Adrenal gland (tissue), 12 donors: ENCODE results near the gene ENTREP3. TPM values are rescaled to one million over a fixed set of nuclear protein-coding genes. Genes with fewer than 3 reads are reported as not detected.

ENCODE experiments used
- DNase-seq, 7 donors: peaks; one replicate each; pipeline ENCODE4 v3.0.0-alpha.2; 2019 to 2020
- H3K27ac ChIP-seq, 5 donors: fragments of 200-600 bp; sonication (generic) in 4 of 5; 1 replicate in 3 of 5; 2 replicates in 2 of 5; pipeline versions ENCODE4 v1.5.1 to v1.8.0; 2016 to 2020; ENCODE audit warnings: mild to moderate bottlenecking in 1 of 5
- H3K27me3 ChIP-seq: fragments of 200-600 bp; 2 replicates; pipeline ENCODE4 v1.8.0; 2021
- H3K36me3 ChIP-seq, 2 donors: fragments of 200-600 bp; replicated peaks in 1 of 2; 1 replicate in 1 of 2; 2 replicates in 1 of 2; pipeline versions ENCODE4 v1.5.1 to v1.8.0; 2018 to 2022
- H3K4me1 ChIP-seq, 2 donors: fragments of 200-600 bp; replicated peaks in 1 of 2; 1 replicate in 1 of 2; 2 replicates in 1 of 2; pipeline versions ENCODE4 v1.5.1 to v1.8.0; 2018 to 2021
- H3K4me3 ChIP-seq, 4 donors: fragments of 200-600 bp; sonication (generic) in 3 of 4; one replicate each; pipeline ENCODE4 v1.5.1; 2016 to 2018
- H3K9me3 ChIP-seq, 3 donors: fragments of 200-600 bp; sonication (generic) in 1 of 3; replicated peaks in 1 of 3; 1 replicate in 2 of 3; 2 replicates in 1 of 3; pipeline versions ENCODE4 v1.5.1 to v1.8.0; 2016 to 2021
- CTCF ChIP-seq, 6 experiments: fragments of 450-650 bp in 4 of 6; fragments of 200-600 bp in 2 of 6; sonication (generic) in 1 of 6; IDR thresholded peaks; 1 replicate in 5 of 6; 2 replicates in 1 of 6; pipeline versions ENCODE4 v1.5.1 to v1.8.0; 2016 to 2021; ENCODE audit warnings: antibody characterized with exemption in 6 of 6, mild to moderate bottlenecking in 2 of 6, moderate library complexity in 1 of 6
- POLR2A ChIP-seq, 2 donors: fragments of 450-650 bp; IDR thresholded peaks; one replicate each; pipeline ENCODE4 v1.6.1; 2017; ENCODE audit warnings: antibody characterized with exemption in 2 of 2, mild to moderate bottlenecking in 2 of 2, moderate library complexity in 1 of 2
- WGBS, 4 donors: extraction: QIAGEN DNeasy Blood & Tissue Kit in 2 of 4; methylation state at CpG; one replicate each; pipeline versions ENCODE4 v1.1.5 to v1.1.7; 2013 to 2017; 5-methylcytosine and 5-hydroxymethylcytosine counted together
- intact Hi-C, 2 donors: fragments of 100-400 bp; cut with DNase I; formaldehyde crosslinking; loops; one replicate each; pipeline versions ENCODE4 v1.14.1 to v1.15.0; 2022 to 2023
- polyA plus RNA-seq, 3 donors: library from polyadenylated mRNA; stranded (reverse); fragments of 200-250 nt in 2 of 3; fragments of 350-450 nt in 1 of 3; fragmentation: Illumina TruSeq in 1 of 3; extraction: RNeasy Lipid Tissue Mini Kit (QIAGEN cat#74804) in 1 of 3; gene quantifications; one replicate each; pipeline ENCODE4 v1.2.3, GENCODE V29; 2013 to 2014
- total RNA-seq, 9 donors: library from RNA; depleted of rRNA in 4 of 9; stranded (reverse); fragments of >200 nt in 4 of 9; fragments of 120-200 nt in 1 of 9; fragmentation: NEBNext Ultra II Directional in 1 of 9; extraction: Animal tissue kit (Norgen Biotek cat#: 25700) in 1 of 9; gene quantifications; one replicate each; pipeline versions ENCODE4 v1.1.0 to v1.2.4, GENCODE V29; 2013 to 2023
- donor health status: healthy with polysubstance abuse.
- donor health status: Bipolar disorder and iron deficiency.
- donor health status: DM: yes; HTN: yes; CAD: no.
- donor health status: DM: no; HTN: no; CAD: no.
- donor health status: DM: no; HTN: no; CAD: no.
- donor health status: DM: yes; HTN: yes; CAD: no.

ENTREP3 gene
- total and polyA plus RNA-seq, 12 donors: 8.5 to 43.0 (median 26.4) TPM

DNA sequence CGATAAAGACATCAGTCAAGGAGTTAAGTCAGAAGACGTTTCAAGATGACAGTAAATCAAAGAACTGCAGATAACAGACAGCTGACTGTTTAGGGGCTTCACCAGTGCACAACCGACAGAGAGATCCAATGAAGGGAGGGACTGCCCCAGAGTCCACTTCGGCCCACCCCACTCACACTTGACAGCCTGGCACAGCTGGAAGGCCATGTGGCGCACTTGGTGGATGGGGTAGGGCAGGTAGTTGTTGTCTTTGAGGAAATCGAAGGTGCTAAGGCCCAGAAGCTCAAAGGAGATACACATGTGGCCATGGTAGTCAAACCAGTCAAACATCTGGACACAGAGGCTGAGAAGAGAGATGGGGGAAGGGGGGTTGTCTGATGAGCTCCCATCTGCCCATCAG lies 11.3 kb upstream of the ENTREP3 start:
- H3K36me3 ChIP-seq: peaks cover 0 to 87% of the 10 kb centered on the region in 2 donors

DNA sequence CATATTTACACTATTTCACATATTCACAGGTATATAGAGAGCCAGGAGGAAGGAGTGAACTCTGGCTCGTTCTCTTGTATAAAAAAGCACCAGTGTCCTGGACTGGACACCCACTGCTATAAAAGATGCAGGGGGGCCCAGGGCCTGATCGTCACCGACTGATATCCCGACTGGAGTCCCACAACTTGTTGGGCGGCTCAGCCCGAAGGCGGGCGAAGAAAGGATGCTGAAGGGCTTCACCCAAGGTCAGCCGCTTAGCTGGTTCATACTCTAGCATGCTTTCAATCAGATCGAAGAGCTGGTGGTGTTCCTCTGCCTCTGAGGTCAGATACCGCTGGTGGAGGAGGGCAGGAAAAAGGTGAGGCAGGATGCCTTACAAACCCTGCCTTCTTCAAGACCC lies 7.8 kb upstream of the ENTREP3 start:
- 79 to 81% (median 80%) methylated on average over 10 to 11 of the region's 11 CpGs for WGBS, 4 donors
- Histone ChIP-seq H3K27ac (peak overlapping the region in 2 of 5 donors; percentile 12 to 80), H3K4me1 (peaks cover 13 to 16% of the 10 kb centered on the region in 2 donors), H3K36me3 (peaks cover 0 to 76% of the 10 kb centered on the region in 2 donors), H3K9me3 (no peaks in the 10 kb centered on the region), H3K4me3 (no peak overlapping the region), H3K27me3 (no peaks in the 10 kb centered on the region)
- TF ChIP-seq CTCF (IDR thresholded peaks at IDR 0.05): no peak
- TF ChIP-seq POLR2A (IDR thresholded peaks at IDR 0.05): no peak
- intact Hi-C loops: loop anchor here in 1 of 2 donors (5.0 kb wide), 1 partner anchor 44 kb away; the partner anchor contains the start of gene FDPS
- no peak for DNase-seq

More for the DNA sequence above, 11.3 kb upstream of the ENTREP3 start:
- 72 to 79% (median 76%) methylated on average over 6 of the region's 6 CpGs for WGBS, 4 donors
- no peak for TF ChIP-seq POLR2A (IDR thresholded peaks at IDR 0.05)
- Histone ChIP-seq H3K27ac (no peak overlapping the region), H3K9me3 (no peaks in the 10 kb centered on the region), H3K4me1 (peaks cover 5 to 7% of the 10 kb centered on the region in 2 donors), H3K4me3 (no peak overlapping the region), H3K27me3 (no peaks in the 10 kb centered on the region)
- DNase-seq: no peak
- intact Hi-C loops: no loop called here

DNA sequence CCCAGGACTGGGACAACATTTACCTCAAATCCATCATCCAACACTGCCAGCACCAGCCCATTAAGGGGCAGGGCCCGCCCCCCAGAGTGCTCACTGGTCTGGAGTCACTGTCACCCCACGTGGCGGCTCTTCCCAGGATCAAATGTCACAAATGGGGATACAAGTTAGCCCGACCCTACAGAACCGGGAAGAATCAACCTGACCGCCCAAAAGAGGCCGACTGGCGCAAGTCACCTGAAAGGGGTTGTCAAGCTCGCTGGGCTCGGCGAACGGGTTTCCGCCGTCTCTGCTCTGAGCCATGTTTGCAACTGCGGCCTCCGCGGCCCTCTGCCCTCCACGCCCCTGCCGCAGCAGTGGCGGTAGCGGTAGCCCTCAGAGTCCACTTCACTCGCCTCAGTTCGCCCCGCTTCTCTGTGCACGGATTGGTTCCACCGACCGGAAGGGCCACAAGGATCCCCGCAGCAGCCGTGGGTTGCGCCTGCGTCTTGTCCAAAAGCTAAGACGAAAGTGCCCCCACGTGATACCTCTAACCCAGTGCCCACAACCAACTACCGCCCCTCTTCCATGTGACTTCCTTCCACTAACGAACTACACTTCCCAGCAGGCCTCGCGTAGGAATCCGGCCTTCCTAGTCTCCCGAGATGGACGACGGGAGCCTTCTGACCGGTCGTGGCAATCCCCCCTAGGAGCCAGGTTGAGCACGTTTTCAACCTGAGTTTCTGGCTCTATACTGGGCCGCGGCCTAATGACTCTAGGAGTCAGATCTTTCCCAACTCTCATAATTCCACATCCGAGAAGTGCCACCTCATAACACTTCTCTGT lies 6.8 kb upstream of the ENTREP3 start, which contains the start of gene SCAMP3:
Gene SCAMP3 (minus strand): TSS at position 509 of the 822 bp plus-strand sequence. CDS start 209 bp downstream, at position 300.
- intact Hi-C loops: loop anchor here in 1 of 2 donors (5.0 kb wide), 1 partner anchor 45 kb away; the partner anchor contains the start of gene FDPS
- Histone ChIP-seq H3K27ac (peak within 1 kb of the TSS; percentile 22 to 90 (median 80)), H3K4me3 (peak within 1 kb of the TSS; percentile 36 to 80 (median 70)), H3K4me1 (peaks cover 13 to 16% of the 10 kb centered on the region in 2 donors), H3K27me3 (no peaks in the 10 kb centered on the region), H3K36me3 (peaks cover 0 to 73% of the 10 kb centered on the region in 2 donors), H3K9me3 (no peaks in the 10 kb centered on the region)
- TF ChIP-seq CTCF (IDR thresholded peaks at IDR 0.05) (peak in 2 of 6 experiments; percentile 2 to 19), POLR2A (IDR thresholded peaks at IDR 0.05) (peak; percentile 79 to 95)
- peak; percentile 94 to 99 (median 99) for DNase-seq
- 0 to 1% (median 0%) methylated on average over 20 to 47 of the region's 47 CpGs for WGBS, 4 donors

GRCh38 chr1:155261493-155261851 lies 6.2 kb upstream of the ENTREP3 start:
- Histone ChIP-seq H3K9me3 (no peaks in the 10 kb centered on the region), H3K27ac (peak overlapping the region in 4 of 5 donors; percentile 60 to 90 (median 82)), H3K4me3 (peak overlapping the region; percentile 36 to 80 (median 70)), H3K36me3 (peaks cover 0 to 70% of the 10 kb centered on the region in 2 donors), H3K4me1 (peaks cover 13 to 16% of the 10 kb centered on the region in 2 donors), H3K27me3 (no peaks in the 10 kb centered on the region)
- intact Hi-C loops: loop anchor here in 1 of 2 donors (5.0 kb wide), 1 partner anchor 46 kb away; the partner anchor contains the start of gene FDPS
- no peak for DNase-seq
- 0 to 1% (median 0%) methylated on average over 6 to 9 of the region's 9 CpGs; no CpG with 5 or more reads in 1 of the 4 donors for WGBS, 4 donors
- peak in 1 of 6 experiments; percentile 13 for TF ChIP-seq CTCF (IDR thresholded peaks at IDR 0.05)
- no peak for TF ChIP-seq POLR2A (IDR thresholded peaks at IDR 0.05)
